CD14-positive monocyte (primary cell): ENCODE data around the gene SLIT1. TPM values are rescaled to one million over a fixed set of nuclear protein-coding genes. Genes with fewer than 3 reads are reported as not detected.

Experiments
- DNase-seq, 3 donors: peaks; one replicate each; pipeline ENCODE4 v3.0.0-alpha.2; 2011 to 2022
- H2AFZ ChIP-seq: 2 replicates; pipeline ENCODE4 v1.6.0; 2012; ENCODE audit warnings: mild to moderate bottlenecking, low read depth, low read length, inconsistent platforms; ENCODE audit not compliant: insufficient read depth, poor library complexity, severe bottlenecking
- H3K27ac ChIP-seq, 2 donors: 1 replicate in 1 of 2; 2 replicates in 1 of 2; pipeline ENCODE4 v1.5.1; 2012 to 2013; ENCODE audit warnings: low read length in 2 of 2, control low read depth in 1 of 2, inconsistent platforms in 1 of 2, low read depth in 1 of 2, mild to moderate bottlenecking in 1 of 2
- H3K27me3 ChIP-seq, 2 donors: one replicate each; pipeline versions ENCODE4 v1.6.0 to v1.6.1; 2011 to 2013; ENCODE audit warnings: low read length in 2 of 2; ENCODE audit not compliant: control insufficient read depth in 2 of 2, insufficient read depth in 2 of 2
- H3K36me3 ChIP-seq, 2 donors: replicated peaks in 1 of 2; 1 replicate in 1 of 2; 2 replicates in 1 of 2; pipeline versions ENCODE4 v1.5.1 to v1.6.1; 2012 to 2013; ENCODE audit warnings: low read length in 2 of 2, control low read depth in 1 of 2, inconsistent platforms in 1 of 2, mild to moderate bottlenecking in 1 of 2; ENCODE audit not compliant: insufficient read depth in 2 of 2, control insufficient read depth in 1 of 2
- H3K4me1 ChIP-seq, 2 donors: 1 replicate in 1 of 2; 2 replicates in 1 of 2; pipeline versions ENCODE4 v1.5.1 to v1.6.1; 2012 to 2013; ENCODE audit warnings: low read length in 2 of 2, control low read depth in 1 of 2, inconsistent platforms in 1 of 2, mild to moderate bottlenecking in 1 of 2, moderate library complexity in 1 of 2; ENCODE audit not compliant: insufficient read depth in 2 of 2, control insufficient read depth in 1 of 2
- H3K4me2 ChIP-seq: replicated peaks from 2 replicates; pipeline ENCODE3; 2012; ENCODE audit warnings: low read length, moderate library complexity, mild to moderate bottlenecking; ENCODE audit not compliant: poor library complexity, severe bottlenecking; ENCODE audit errors: extremely low read depth
- H3K4me3 ChIP-seq, 3 experiments: fragments of 200-600 bp in 1 of 3; sonication (generic) in 1 of 3; replicated peaks in 1 of 3; 1 replicate in 2 of 3; 2 replicates in 1 of 3; pipeline ENCODE4 v1.5.1; 2011 to 2013; ENCODE audit warnings: low read length in 3 of 3, mild to moderate bottlenecking in 3 of 3, control low read depth in 2 of 3, low read depth in 2 of 3, inconsistent platforms in 1 of 3, moderate library complexity in 1 of 3
- H3K79me2 ChIP-seq: 2 replicates; pipeline ENCODE4 v1.6.0; 2012; ENCODE audit warnings: mild to moderate bottlenecking, control low read depth, inconsistent platforms, low read length, moderate library complexity; ENCODE audit not compliant: insufficient read depth
- H3K9ac ChIP-seq: 2 replicates; pipeline ENCODE4 v1.6.0; 2017; ENCODE audit warnings: low read length, mild to moderate bottlenecking; ENCODE audit not compliant: insufficient read depth, poor library complexity, severe bottlenecking
- H3K9me3 ChIP-seq, 2 donors: replicated peaks in 1 of 2; 1 replicate in 1 of 2; 2 replicates in 1 of 2; pipeline versions ENCODE4 v1.5.1 to v1.6.1; 2012 to 2013; ENCODE audit warnings: low read length in 2 of 2, control low read depth in 1 of 2; ENCODE audit not compliant: control insufficient read depth in 1 of 2, insufficient read depth in 1 of 2
- H4K20me1 ChIP-seq: 2 replicates; pipeline ENCODE4 v1.6.0; 2012; ENCODE audit warnings: mild to moderate bottlenecking, low read length, control low read depth, moderate library complexity; ENCODE audit not compliant: insufficient read depth
- H3K27ac Mint-ChIP-seq, 7 donors: one replicate each; pipeline ENCODE4 v1.8.0; 2020; ENCODE audit warnings: mild to moderate bottlenecking in 7 of 7, mixed read lengths in 7 of 7, moderate library complexity in 6 of 7, inconsistent platforms in 2 of 7
- H3K27me3 Mint-ChIP-seq, 3 donors: one replicate each; pipeline ENCODE4 v1.8.0; 2021 to 2022; ENCODE audit warnings: low read depth in 3 of 3, mild to moderate bottlenecking in 3 of 3, mixed read lengths in 3 of 3, moderate library complexity in 3 of 3, inconsistent platforms in 1 of 3
- H3K36me3 Mint-ChIP-seq, 2 donors: one replicate each; pipeline ENCODE4 v1.8.0; 2020; ENCODE audit warnings: mixed read lengths in 2 of 2, inconsistent platforms in 1 of 2, mild to moderate bottlenecking in 1 of 2
- H3K4me1 Mint-ChIP-seq: one replicate; pipeline ENCODE4 v1.8.0; 2020; ENCODE audit warnings: mild to moderate bottlenecking, mixed read lengths
- H3K4me3 Mint-ChIP-seq, 2 donors: one replicate each; pipeline ENCODE4 v1.8.0; 2020; ENCODE audit warnings: mild to moderate bottlenecking in 2 of 2, mixed read lengths in 2 of 2, moderate library complexity in 1 of 2
- H3K9me3 Mint-ChIP-seq, 7 donors: one replicate each; pipeline ENCODE4 v1.8.0; 2020 to 2022; ENCODE audit warnings: mixed read lengths in 7 of 7, mild to moderate bottlenecking in 6 of 7, moderate library complexity in 6 of 7, inconsistent platforms in 2 of 7
- CTCF ChIP-seq: fragments of 200-600 bp; IDR thresholded peaks from one replicate; pipeline ENCODE4 v1.8.0; 2022; ENCODE audit warnings: antibody characterized with exemption, mild to moderate bottlenecking
- WGBS: methylation state at CpG from one replicate; pipeline ENCODE4 v1.1.5; 2013; ENCODE audit warnings: missing lambda C conversion rate; ENCODE audit not compliant: insufficient coverage; 5-methylcytosine and 5-hydroxymethylcytosine counted together
- intact Hi-C, 2 donors: fragments of 100-400 bp; cut with micrococcal nuclease; formaldehyde crosslinking; loops; one replicate each; pipeline versions ENCODE4 v1.15.0 to v1.15.1; 2023
- polyA plus RNA-seq, 3 donors: library from polyadenylated mRNA; depleted of rRNA in 1 of 3; unstranded in 2 of 3; stranded (reverse) in 1 of 3; fragments of 300-500 nt in 2 of 3; fragments of >200 nt in 1 of 3; fragmentation: Illumina TruSeq in 2 of 3; gene quantifications; 1 replicate in 2 of 3; 2 replicates in 1 of 3; pipeline ENCODE4 v1.2.3, GENCODE V29; 2012 to 2021

The SLIT1 gene
- polyA plus RNA-seq, 3 donors: 0.05 to 0.81 (median 0.16) TPM

GRCh38 chr10:97134110-97134509, 51.6 kb downstream of the SLIT1 start:
- intact Hi-C loops: no loop called here
- Mint-ChIP-seq H3K9me3 (peaks cover 0 to 2% (median 0%) of the 10 kb centered on the region in 7 donors), H3K4me3 (no peak overlapping the region), H3K27ac (no peak overlapping the region), H3K4me1 (peaks cover 4% of the 10 kb centered on the region), H3K27me3 (peaks cover 0 to 5% (median 3%) of the 10 kb centered on the region in 3 donors), H3K36me3 (no peaks in the 10 kb centered on the region)
- no peak overlapping the region for H2AFZ ChIP-seq
- no peaks in the 10 kb centered on the region for H3K79me2 ChIP-seq
- no peak overlapping the region for H3K9ac ChIP-seq
- H4K20me1 ChIP-seq: no peaks in the 10 kb centered on the region
- H3K4me2 ChIP-seq: no peak overlapping the region
- H3K27me3 ChIP-seq: no peaks in the 10 kb centered on the region
- DNase-seq: no peak
- no peaks in the 10 kb centered on the region for H3K36me3 ChIP-seq
- H3K27ac ChIP-seq: no peak overlapping the region
- no peaks in the 10 kb centered on the region for H3K9me3 ChIP-seq
- 92% methylated on average over 6 of the region's 11 CpGs for WGBS
- TF ChIP-seq CTCF: no peak
- H3K4me3 ChIP-seq: no peak overlapping the region
- H3K4me1 ChIP-seq: no peaks in the 10 kb centered on the region

GRCh38 chr10:97132273-97132672, 53.5 kb downstream of the SLIT1 start:
- Mint-ChIP-seq H3K36me3 (no peaks in the 10 kb centered on the region), H3K4me1 (peaks cover 4% of the 10 kb centered on the region), H3K4me3 (no peak overlapping the region), H3K27me3 (peaks cover 2 to 5% (median 3%) of the 10 kb centered on the region in 3 donors), H3K9me3 (no peaks in the 10 kb centered on the region), H3K27ac (no peak overlapping the region)
- H3K27me3 ChIP-seq: no peaks in the 10 kb centered on the region
- DNase-seq: no peak
- no peak for TF ChIP-seq CTCF
- H3K4me2 ChIP-seq: no peak overlapping the region
- WGBS: 96% methylated on average over 2 of the region's 2 CpGs
- H3K36me3 ChIP-seq: no peaks in the 10 kb centered on the region
- H4K20me1 ChIP-seq: no peaks in the 10 kb centered on the region
- no peaks in the 10 kb centered on the region for H3K4me1 ChIP-seq
- H3K9me3 ChIP-seq: no peaks in the 10 kb centered on the region
- no peaks in the 10 kb centered on the region for H3K79me2 ChIP-seq
- no peak overlapping the region for H3K4me3 ChIP-seq
- no peak overlapping the region for H3K9ac ChIP-seq
- intact Hi-C loops: no loop called here
- H3K27ac ChIP-seq: no peak overlapping the region
- H2AFZ ChIP-seq: no peak overlapping the region
